Myocyte (in vitro differentiated cells): Measurements from ENCODE around the gene NSUN2. TPM values are rescaled to one million over a fixed set of nuclear protein-coding genes. Genes with fewer than 3 reads are reported as not detected.
"Not testable (repeated sequence)": the region's sequence is repeated elsewhere in the genome, so short reads cannot be mapped to it uniquely, and the experiment has no call there.

Source experiments
- DNase-seq: peaks from one replicate; pipeline ENCODE4 v3.0.0-alpha.2; 2012; ENCODE audit warnings: low read depth
- polyA plus RNA-seq: library from polyadenylated mRNA; unstranded; fragments of >200 nt; gene quantifications from one replicate; pipeline ENCODE4 v1.2.1, GENCODE V29; 2012; ENCODE audit warnings: missing spikeins
- total RNA-seq: library from RNA; depleted of rRNA; stranded (reverse); fragments of >200 nt; gene quantifications from 2 replicates; pipeline ENCODE4 v1.2.3, GENCODE V29; 2014

The NSUN2 gene
- 41.8 and 41.9 TPM in 2 replicates for total RNA-seq
- 47.6 TPM for polyA plus RNA-seq

GRCh38 chr5:6632888-6633468 lies at the start of gene NSUN2, which contains the start of gene SRD5A1:
Gene NSUN2 (minus strand): TSS chr5:6633044. CDS start chr5:6632979, 65 bp downstream.
Gene SRD5A1 (plus strand): TSS chr5:6633440. CDS start chr5:6633577, 137 bp downstream.
- DNase-seq = peak; percentile 92

GRCh38 chr5:6682239-6682638 lies 49.4 kb upstream of the NSUN2 start:
- no peak for DNase-seq

- DNase-seq = no peak
These were observed 48.8 kb upstream of the NSUN2 start for GRCh38 chr5:6681682-6682081.

DNA sequence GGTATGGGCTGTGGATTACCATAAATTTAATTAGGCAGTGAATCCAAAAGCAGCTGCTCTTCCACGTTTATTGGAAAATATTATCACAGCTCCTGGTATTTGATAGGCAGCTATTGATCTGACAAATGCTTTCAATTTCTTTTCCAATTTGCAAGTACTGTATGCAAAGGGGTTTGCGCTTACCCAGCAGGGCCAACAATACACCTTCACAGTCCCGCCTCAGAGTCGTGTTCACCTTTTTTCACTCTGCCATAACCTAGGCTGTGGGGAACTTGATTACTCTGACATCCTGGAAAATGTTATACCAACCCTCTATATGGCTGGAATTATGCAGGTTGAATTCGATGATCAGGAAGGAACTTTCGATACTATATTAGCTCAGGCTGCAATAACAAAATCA lies 48.1 kb upstream of the NSUN2 start:
- DNase-seq = no peak

DNA sequence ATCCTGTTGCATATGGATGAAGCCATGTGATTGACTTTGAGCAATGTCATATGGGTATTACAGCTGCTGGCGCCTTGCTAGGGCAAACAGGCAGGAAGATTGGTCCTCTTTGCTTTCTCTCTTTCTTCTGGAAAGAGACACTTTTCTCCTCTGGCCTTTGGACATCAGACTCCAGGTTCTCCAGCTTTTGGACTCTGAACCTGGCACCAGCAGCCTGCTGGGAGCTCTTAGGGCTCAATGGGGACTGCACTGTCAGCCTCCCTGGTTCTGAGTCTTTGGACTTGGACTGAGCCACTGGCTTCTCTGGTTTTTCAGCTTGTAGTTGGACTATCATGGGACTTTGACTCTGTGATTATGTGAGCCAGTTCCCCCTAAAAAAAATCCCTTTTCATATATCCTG lies 45.5 kb upstream of the NSUN2 start:
- no peak for DNase-seq

GRCh38 chr5:6676702-6677101 lies 43.9 kb upstream of the NSUN2 start:
- peak; percentile 44 for DNase-seq

- DNase-seq = no peak
These were observed 43.1 kb upstream of the NSUN2 start for GRCh38 chr5:6675784-6676491.

DNA sequence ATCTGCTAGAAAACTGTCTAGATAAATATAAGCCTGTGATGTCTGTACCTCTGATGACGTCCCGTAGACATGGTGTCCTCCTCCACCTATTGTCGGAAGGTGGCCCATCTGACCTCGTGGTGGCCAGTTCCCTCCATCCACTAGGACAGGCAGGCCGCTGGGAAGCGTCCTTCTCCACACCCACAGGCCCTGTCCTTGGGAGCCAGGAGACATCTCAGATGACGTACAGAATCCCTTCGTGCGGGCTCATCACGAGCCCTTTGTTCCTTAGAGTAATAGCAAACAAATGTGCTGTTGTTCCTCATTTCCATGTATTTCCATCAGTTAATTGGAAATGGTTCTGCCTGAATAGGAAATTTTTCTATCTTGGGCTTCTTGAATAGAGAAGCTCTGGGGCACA lies 42.0 kb upstream of the NSUN2 start:
- no peak for DNase-seq

- DNase-seq = peak; percentile 59
These were observed 41.6 kb upstream of the NSUN2 start for GRCh38 chr5:6674421-6674820.

DNA sequence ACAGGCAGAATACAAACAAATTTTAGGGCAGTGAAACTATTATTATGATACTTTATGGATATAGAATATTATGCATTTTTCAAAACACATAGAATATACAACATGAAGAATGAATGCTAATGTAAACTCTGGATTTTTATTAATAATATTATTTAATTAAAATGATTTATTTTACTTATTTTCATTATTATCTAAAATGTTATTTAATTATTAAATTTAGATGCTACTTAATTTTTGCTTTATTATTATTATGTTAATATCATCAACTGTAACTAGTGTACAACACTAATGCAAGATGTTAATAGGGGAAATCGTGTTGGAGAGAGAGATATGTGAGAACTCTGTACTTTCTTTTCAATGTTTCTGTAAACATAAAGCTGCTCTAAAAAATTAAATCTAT lies 41.1 kb upstream of the NSUN2 start:
- DNase-seq = no peak

- no peak for DNase-seq
These were observed 40.2 kb upstream of the NSUN2 start for GRCh38 chr5:6673031-6673430.

GRCh38 chr5:6668717-6669116 lies 35.9 kb upstream of the NSUN2 start:
- DNase-seq = not testable (repeated sequence)

GRCh38 chr5:6667648-6668047 lies 34.8 kb upstream of the NSUN2 start:
- DNase-seq = no peak

- no peak for DNase-seq
These were observed 33.9 kb upstream of the NSUN2 start for GRCh38 chr5:6666762-6667161.

DNA sequence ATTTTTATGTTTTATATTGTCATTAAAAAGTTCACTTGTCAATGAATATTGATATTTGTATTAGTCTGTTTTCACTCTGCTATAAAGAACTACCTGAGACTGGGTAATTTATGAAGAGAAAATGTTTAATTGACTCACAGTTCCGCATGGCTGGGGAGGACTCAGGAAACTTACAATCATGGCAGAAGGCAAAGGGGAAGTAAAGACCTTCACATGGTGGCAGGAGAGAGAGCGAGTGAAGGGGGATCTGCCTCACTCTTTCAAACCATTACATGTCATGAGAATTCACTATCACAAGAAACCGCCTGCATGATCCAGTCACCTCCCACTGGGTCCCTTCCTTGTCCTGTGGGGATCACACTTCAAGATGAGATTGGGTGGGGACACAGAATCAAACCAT lies 27.8 kb upstream of the NSUN2 start:
- no peak for DNase-seq

- DNase-seq = no peak
These were observed 27.3 kb upstream of the NSUN2 start for GRCh38 chr5:6659941-6660684.

DNA sequence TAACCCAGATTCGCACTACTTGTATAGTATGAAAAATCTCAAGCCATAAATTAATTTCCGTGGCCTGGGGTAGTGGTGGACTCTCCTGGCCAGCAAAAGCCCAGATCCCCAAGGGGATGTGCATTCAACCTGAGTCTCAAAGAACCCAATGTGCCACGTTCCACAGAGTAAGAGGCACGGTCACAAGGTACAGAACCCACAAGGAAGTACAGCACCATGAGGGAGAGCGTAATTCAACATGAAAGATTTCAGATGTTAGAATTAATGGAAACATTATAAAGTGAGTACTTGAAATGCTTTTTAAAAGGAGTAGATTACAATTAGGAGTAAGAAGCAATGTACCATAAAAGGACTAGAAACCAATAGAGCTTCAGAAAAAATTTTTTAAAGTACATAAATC lies 23.8 kb upstream of the NSUN2 start:
- peak; percentile 15 for DNase-seq

DNA sequence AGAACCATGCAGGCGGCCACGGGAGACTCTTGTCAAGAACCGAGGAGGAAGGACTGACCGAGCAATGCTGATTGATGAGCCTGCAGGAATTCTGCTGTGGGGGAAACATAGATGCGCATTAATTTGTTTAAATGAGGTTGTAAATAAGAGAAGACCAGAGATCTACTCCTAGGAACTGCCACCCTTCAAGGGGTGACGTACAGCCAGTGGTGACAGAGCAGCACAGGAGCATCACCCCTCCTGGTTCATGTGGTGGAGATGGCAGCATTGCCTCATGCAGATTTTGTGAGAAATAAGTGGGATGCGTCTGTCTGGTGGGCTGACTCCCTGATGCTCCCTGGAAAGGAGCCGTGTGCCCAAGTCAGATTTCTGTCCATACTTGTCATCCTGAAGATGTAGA lies 22.6 kb upstream of the NSUN2 start:
- DNase-seq = no peak

- peak; percentile 69 for DNase-seq
These were observed 19.2 kb upstream of the NSUN2 start for GRCh38 chr5:6652025-6652424.

- DNase-seq = no peak
These were observed 16.8 kb upstream of the NSUN2 start for GRCh38 chr5:6649681-6650080.

GRCh38 chr5:6649186-6649585 lies 16.3 kb upstream of the NSUN2 start:
- DNase-seq = no peak
